ENCODE measurements around the gene ITIH3.

ITIH3 gene

DNA sequence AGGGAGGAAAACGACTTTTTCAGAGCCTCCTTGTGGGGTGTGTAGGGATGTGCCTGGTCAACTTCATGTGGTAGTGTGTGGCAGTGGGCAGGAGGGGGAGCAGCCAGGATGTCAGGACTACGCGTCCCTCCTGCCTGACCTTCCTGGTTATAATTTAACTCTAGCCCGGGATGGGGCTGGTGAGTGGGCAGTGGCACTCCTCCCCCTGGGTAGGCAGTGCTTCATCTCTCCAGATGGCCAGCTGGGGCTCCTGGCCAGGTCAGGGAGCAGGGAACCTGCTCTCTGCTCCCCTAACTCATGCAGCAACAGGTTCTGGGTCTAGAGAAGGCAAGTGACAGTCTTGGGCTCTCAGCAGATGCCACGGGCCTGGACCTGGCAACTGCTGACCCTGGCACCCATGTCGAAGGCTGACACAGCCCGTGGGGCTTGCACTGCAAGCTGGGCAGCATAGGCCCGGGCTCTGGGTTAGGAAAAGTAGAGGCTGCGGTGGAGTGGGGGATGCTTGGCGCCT is 33.3 kb downstream of the ITIH3 start:
- DNase-seq = no peak

- no peak for DNase-seq
Observed at GRCh38 chr3:52829482-52829881, 34.9 kb downstream of the ITIH3 start.

DNA sequence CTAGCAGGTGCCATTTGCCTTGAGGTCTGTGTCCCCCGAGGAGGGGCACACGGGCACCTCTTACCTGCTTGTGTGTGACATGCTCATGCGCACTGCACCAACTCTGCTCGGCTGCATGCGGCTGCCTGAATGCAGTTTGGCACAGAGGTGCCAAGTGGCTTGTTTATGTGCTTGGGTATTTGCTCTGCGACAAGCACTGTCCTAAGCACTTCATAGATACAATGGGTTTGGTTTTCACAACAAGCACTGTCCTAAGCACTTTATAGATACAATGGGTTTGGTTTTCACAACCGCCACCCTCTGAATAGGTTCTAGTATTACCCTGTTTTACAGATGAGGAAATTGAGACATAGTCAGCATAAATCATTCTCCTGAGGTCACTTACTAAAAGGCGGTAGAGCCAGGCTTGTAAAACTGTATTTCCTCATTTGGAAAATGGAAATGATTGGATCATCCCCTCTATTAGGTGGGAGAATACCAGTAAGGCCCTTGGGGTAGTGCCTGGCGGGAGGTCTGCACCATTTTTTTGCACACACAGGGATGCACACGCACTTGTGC is 35.4 kb downstream of the ITIH3 start:
- no peak for DNase-seq

DNA sequence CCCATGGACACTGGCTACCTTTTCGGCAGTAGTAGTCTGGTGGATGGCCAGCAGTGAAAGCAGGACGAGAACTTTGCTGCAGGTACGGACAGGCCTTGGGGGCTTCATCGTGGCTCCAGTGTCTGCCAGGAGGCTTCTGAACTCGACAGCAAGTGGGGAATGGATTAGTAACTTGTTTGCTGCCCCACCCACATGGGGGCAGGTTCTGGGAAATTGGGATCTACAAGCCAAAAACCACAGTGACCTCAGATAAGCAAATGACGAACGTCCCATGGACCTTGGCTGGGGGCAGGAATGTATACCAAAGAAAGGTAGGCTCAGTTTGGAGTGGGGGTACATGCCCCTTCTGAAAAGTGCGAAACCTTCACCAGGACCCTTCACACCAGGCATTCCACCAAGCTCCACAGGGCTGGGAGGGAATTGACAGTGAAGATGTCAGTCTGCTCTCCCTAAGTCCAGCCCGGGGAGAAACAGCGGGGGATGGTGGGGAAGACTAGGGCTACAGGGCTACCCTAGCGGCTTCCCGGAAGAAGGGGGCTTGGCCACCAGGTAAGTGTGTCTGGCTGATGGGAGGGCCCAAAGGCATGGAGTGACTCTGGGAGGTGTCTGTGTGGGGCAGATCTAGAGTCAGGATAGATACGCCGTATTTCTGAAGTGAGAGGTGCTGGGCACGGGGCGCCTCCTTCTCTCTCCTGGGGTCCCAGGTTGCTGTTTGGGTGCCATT is 36.1 kb downstream of the ITIH3 start, which contains the start of gene ITIH4:
TSS of gene ITIH4 (minus strand) at position 138 of the 724 bp plus-strand sequence. CDS start at position 108, 30 bp downstream.
- DNase-seq = no peak

DNA sequence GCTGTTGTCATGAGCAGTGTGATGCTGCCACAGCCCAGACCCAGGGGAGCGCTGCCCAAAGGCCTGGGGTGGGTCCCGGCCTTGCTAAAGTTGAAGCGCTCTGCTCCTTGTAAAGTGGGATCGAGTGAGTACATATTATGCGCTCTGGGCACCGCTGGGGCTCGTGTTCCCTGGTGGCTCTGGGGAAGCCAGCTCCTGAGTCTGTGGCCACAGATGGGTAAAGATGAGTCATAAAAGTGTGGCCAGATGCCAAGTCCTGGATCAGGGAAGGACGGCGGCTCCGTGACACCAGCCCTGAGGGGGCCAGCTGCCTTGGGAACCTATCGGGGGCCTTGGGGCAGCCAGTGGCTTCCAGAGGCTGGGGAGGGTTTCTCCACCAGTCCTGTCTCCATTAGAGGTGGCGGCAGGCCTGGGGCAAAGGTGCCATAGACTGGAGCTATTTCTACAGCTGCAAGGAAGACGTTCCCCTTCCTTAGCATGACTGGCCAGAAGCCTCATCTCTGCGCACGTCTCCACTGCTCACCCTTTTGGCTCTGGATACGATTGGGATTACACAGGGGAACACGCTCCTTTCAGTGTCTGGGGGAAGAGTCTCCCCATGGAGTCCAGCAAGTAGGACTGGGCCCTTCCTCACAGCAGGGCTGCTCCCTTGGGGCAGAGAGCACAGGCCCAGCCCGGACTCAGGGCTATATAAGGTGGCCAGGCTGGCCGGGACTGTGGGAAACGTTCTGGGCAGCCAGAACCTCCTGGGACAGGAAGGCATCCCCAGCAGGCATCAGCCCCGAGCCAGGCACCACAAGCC is 37.1 kb downstream of the ITIH3 start:
- no peak for DNase-seq

DNA sequence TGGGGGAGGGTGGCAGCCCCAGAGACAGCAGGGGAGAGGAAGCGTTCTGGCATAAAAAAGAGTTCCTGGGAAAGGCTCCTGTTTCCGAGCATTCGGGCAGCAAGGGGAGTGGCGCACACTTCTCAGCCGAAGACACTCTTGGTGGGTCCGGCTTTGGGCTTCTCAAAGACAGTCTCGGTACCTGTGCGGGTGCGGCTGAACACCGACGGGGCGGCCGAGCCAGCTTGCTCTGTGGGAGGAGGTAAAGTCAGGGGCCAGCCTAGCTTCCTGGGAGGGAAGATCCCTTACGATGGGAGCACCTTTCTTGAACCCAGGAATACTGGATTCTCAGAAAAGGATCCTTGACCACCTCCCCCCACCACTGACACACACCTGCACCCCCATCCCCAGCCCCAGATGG is 38.6 kb downstream of the ITIH3 start:
- no peak for DNase-seq

- DNase-seq = no peak
Observed at GRCh38 chr3:52834871-52835501, 40.4 kb downstream of the ITIH3 start, which contains the start of gene MUSTN1. TSS of gene MUSTN1 (minus strand) at chr3:52835019. CDS start at chr3:52834948, 71 bp downstream.

GRCh38 chr3:52835766-52836470 is 41.3 kb downstream of the ITIH3 start:
- no peak for DNase-seq

DNA sequence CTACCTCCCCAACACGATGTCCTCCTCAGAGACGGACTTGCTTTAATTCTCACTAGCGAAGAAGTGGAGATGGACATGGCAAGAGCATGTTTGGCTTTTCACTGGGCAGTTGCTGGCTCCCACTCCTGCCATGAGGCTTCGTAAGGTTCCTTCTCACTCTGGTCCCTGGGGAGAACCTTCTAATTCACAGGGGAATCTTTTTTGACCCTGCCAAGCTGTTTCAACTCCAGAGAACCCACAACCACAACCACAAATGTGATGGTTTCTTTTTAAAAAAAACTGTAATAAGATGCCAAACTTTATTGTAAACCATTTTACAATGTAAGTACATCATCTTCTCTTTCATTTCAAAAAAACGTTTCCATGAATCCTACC is 41.9 kb downstream of the ITIH3 start:
- DNase-seq = no peak

DNA sequence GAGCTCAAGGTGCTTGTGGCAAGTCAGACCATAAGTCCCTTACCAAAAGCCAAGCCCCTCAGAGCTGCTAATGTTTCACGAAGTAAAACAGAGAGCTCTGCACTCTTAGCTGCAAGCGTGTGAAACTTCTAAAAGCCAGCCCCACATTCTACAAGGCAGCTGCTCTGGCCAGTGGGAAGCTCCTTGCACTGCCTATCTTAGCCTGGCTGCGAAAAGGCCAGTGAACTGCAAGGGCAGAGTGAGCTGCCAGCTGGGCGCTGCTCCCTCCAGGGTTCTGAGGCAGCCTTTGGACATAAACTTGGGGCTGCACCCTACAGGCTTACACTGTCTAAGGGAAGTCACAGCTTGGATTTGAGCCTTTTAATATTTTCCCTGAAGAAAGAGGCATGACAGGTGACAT is 42.4 kb downstream of the ITIH3 start:
- DNase-seq = no peak

- DNase-seq = peak; percentile 23
Observed at GRCh38 chr3:52838561-52839267, 44.1 kb downstream of the ITIH3 start.

DNA sequence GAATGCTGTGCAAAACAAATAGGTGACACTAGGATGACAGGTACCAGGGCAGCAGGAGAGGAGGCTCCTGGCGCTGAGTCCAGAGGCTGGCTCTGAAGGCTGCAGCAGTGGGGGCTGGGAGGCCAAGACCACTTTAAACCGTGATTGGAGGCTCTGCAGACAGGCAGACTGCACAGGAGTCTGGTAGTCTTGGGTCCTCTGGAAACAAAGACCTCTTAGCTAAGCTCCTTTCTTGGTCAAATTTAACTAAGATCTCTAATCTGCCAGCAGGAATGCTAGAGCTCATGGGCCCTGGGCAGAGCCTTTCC is 44.6 kb downstream of the ITIH3 start:
- DNase-seq = no peak

- no peak for DNase-seq
Observed at GRCh38 chr3:52839892-52840545, 45.4 kb downstream of the ITIH3 start.

- DNase-seq = no peak
Observed at GRCh38 chr3:52841211-52841980, 46.8 kb downstream of the ITIH3 start.

DNA sequence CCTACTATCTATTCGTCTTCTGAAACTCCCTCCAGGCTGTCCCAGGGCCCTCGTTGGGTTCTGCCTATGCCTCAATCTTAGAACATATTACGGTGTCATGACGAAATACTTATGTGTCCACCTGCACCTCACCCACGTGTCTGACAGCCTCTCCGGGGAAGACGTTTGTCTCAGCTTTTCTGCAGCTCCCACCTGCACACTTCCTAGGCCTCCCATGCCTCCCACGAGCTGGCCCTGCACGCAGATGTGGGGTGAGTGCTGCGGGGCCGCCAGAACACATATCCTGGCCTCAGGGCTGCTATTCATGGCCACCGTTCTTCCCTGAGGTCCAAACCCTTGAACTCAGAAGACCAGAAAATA is 47.4 kb downstream of the ITIH3 start:
- no peak for DNase-seq

DNA sequence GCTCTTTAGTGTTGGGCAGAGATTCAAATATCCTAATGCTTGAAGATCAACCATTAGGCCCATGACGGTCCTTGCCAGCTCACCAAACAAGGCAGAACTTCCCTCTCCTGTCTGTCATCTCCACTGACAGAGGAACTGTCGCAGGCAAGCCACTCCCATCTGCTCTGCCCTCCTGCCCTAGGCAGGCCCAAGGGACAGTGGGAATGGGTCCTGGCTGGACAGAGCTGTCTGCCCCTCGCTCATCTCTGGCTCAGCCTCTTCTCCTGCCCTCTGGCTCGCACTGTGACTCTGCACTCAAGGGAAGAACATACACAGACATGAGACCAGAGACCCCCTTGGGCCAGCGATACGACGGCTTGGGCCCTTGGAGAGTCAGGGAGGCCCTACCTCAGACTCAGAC is 47.8 kb downstream of the ITIH3 start:
- no peak for DNase-seq

DNA sequence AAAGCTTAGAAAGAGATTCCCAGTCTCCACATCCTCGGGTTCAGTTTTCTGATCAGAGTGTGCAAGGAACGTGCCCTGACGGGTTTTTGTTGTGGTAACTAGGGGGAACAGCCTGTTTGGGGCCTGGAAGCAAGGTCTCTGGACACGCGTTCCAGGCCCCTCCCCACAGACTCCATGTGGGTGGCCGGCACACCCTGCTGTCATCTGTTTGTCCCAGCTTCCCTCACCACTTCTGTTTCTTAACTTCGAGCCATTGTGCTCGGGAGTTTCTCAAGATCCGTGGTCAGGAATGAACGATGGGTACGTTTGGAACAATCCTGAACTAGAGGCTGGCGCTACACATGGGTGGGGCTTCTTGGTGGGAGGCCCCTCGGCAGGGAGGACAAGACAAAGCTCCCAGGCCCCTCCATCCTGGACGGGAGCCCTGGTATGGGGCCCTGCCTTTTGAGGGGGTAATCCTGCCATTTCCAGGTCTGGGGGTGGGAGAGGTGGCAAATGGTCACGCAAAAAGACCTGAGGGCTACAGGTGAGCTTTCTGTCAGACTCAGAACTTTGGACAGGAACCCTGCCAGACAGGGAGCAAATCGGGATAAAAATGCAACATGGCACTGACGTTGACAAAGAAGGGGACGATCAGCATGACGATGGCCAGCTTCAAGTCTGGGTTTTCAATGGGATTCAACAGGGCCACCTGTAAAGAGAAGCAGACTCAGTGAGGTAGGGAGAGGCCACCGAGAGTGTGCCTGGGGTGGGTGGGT is 48.7 kb downstream of the ITIH3 start:
- no peak for DNase-seq

DNA sequence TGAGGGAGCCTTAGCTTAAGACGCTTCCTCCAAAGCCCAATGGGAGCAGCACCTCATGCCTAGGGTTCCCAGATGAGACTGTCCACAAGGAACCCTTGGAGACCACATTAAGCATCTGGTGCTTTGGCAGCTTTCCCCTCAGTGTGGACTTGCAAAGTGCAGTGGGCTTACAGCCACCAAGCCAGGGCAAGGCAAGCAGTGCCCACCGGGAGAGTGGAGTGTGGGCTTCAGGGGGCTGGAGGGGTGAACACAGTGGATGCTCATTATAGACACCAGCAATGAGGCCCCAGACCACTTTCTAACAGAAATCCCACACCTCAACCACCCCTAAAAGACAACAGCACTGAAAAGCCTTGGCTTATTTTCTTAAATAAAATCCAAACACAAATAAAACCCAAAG is 49.3 kb downstream of the ITIH3 start:
- no peak for DNase-seq

- DNase-seq = no peak
Observed at GRCh38 chr3:52844290-52844975, 49.8 kb downstream of the ITIH3 start.
